Measurements from ENCODE around the gene TRIO. TPM values are rescaled to one million over a fixed set of nuclear protein-coding genes. Genes with fewer than 3 reads are reported as not detected.

Gene TRIO
- polyA plus RNA-seq, 3 donors: 1.7 to 45.8 (median 2.1) TPM

- Histone ChIP-seq H4K20me1 (ENCODE audit: insufficient read depth, low read length) (peaks cover 81% of the 10 kb centered on the region), H3K4me3 (replicated peaks in 1 of 3; ENCODE audit: low read depth in 2 of 3, low read length in 3 of 3) (no peak overlapping the region), H3K4me2 (replicated peaks; ENCODE audit: extremely low read depth, low read length, poor library complexity, severe bottlenecking) (no peak overlapping the region), H2AFZ (ENCODE audit: insufficient read depth, low read depth, low read length, poor library complexity, severe bottlenecking) (no peak overlapping the region), H3K27me3 (ENCODE audit: control insufficient read depth in 2 of 2, insufficient read depth in 2 of 2, low read length in 2 of 2) (no peaks in the 10 kb centered on the region), H3K9ac (ENCODE audit: insufficient read depth, low read length, poor library complexity, severe bottlenecking) (no peak overlapping the region), H3K4me1 (ENCODE audit: control insufficient read depth in 1 of 2, insufficient read depth in 2 of 2, low read length in 2 of 2) (peaks cover 28 to 42% of the 10 kb centered on the region in 2 donors), H3K27ac (ENCODE audit: low read depth in 1 of 2, low read length in 2 of 2) (no peak overlapping the region), H3K36me3 (replicated peaks in 1 of 2; ENCODE audit: control insufficient read depth in 1 of 2, insufficient read depth in 2 of 2, low read length in 2 of 2) (no peaks in the 10 kb centered on the region), H3K79me2 (ENCODE audit: insufficient read depth, low read length) (peaks cover 88% of the 10 kb centered on the region), H3K9me3 (replicated peaks in 1 of 2; ENCODE audit: control insufficient read depth in 1 of 2, insufficient read depth in 1 of 2, low read length in 2 of 2) (no peaks in the 10 kb centered on the region)
- Mint-ChIP-seq H3K27me3 (ENCODE audit: low read depth in 3 of 3) (peaks cover 0 to 4% (median 0%) of the 10 kb centered on the region in 3 donors), H3K27ac (peak overlapping the region in 3 of 7 donors; percentile 1 to 76 (median 58)), H3K36me3 (no peaks in the 10 kb centered on the region), H3K4me3 (no peak overlapping the region), H3K9me3 (no peaks in the 10 kb centered on the region), H3K4me1 (peaks cover 57% of the 10 kb centered on the region)
- TF ChIP-seq CTCF (IDR thresholded peaks at IDR 0.05): no peak
- intact Hi-C loops (cut with micrococcal nuclease): loop anchor here (5.0 to 10.0 kb wide), 2 partner anchors 65 to 68 kb away; partner anchors contain the start of gene TRIO (in 2 of the 2)
- 95% methylated on average over 7 of the region's 8 CpGs for WGBS (ENCODE audit: insufficient coverage)
- DNase-seq: no peak
Measured at GRCh38 chr5:14209836-14210235, 66.7 kb downstream of the TRIO start.

GRCh38 chr5:14210729-14211128, 67.6 kb downstream of the TRIO start:
- H3K27ac Mint-ChIP-seq: peak overlapping the region in 2 of 7 donors; percentile 20 to 60
- intact Hi-C loops (cut with micrococcal nuclease): loop anchor here in 1 of 2 donors (5.0 kb wide), 1 partner anchor 68 kb away; the partner anchor contains the start of gene TRIO

More at GRCh38 chr5:14210729-14211128, 67.6 kb downstream of the TRIO start:
- Histone ChIP-seq H4K20me1 (ENCODE audit: insufficient read depth, low read length) (peaks cover 81% of the 10 kb centered on the region), H3K79me2 (ENCODE audit: insufficient read depth, low read length) (peaks cover 87% of the 10 kb centered on the region), H3K27ac (ENCODE audit: low read depth in 1 of 2, low read length in 2 of 2) (no peak overlapping the region), H3K4me1 (ENCODE audit: control insufficient read depth in 1 of 2, insufficient read depth in 2 of 2, low read length in 2 of 2) (peaks cover 19 to 33% of the 10 kb centered on the region in 2 donors), H2AFZ (ENCODE audit: insufficient read depth, low read depth, low read length, poor library complexity, severe bottlenecking) (no peak overlapping the region), H3K4me3 (replicated peaks in 1 of 3; ENCODE audit: low read depth in 2 of 3, low read length in 3 of 3) (no peak overlapping the region), H3K9ac (ENCODE audit: insufficient read depth, low read length, poor library complexity, severe bottlenecking) (no peak overlapping the region), H3K9me3 (replicated peaks in 1 of 2; ENCODE audit: control insufficient read depth in 1 of 2, insufficient read depth in 1 of 2, low read length in 2 of 2) (no peaks in the 10 kb centered on the region), H3K4me2 (replicated peaks; ENCODE audit: extremely low read depth, low read length, poor library complexity, severe bottlenecking) (no peak overlapping the region), H3K27me3 (ENCODE audit: control insufficient read depth in 2 of 2, insufficient read depth in 2 of 2, low read length in 2 of 2) (no peaks in the 10 kb centered on the region), H3K36me3 (replicated peaks in 1 of 2; ENCODE audit: control insufficient read depth in 1 of 2, insufficient read depth in 2 of 2, low read length in 2 of 2) (no peaks in the 10 kb centered on the region)
- Mint-ChIP-seq H3K27me3 (ENCODE audit: low read depth in 3 of 3) (peaks cover 0 to 4% (median 0%) of the 10 kb centered on the region in 3 donors), H3K36me3 (no peaks in the 10 kb centered on the region), H3K9me3 (no peaks in the 10 kb centered on the region), H3K4me1 (peaks cover 51% of the 10 kb centered on the region), H3K4me3 (no peak overlapping the region)
- no peak for DNase-seq
- WGBS (ENCODE audit: insufficient coverage): 67% methylated on average over 1 of the region's 4 CpGs
- TF ChIP-seq CTCF (IDR thresholded peaks at IDR 0.05): no peak

Data from CD14-positive monocyte (primary cell).